ENCODE results near the gene CCDC73.

- TF ChIP-seq CTCF (IDR thresholded peaks at IDR 0.05) (no peak), POLR2A (IDR thresholded peaks at IDR 0.05) (no peak)
Measured at GRCh38 chr11:32706985-32707741, 87.3 kb downstream of the CCDC73 start.

All from thyroid gland (tissue), 4 donors.